ENCODE data around the gene LRP3.
"Not testable (repeated sequence)": the region's sequence is repeated elsewhere in the genome, so short reads cannot be mapped to it uniquely, and the experiment has no call there.

The LRP3 gene

GRCh38 chr19:33207903-33208302 lies 13.8 kb downstream of the LRP3 start:
- H3K27me3 ChIP-seq (ENCODE audit: insufficient read depth, low read depth): peaks cover 16% of the 10 kb centered on the region; the same call in 1 of the 2 replicates
- H3K4me3 ChIP-seq (IDR thresholded peaks at IDR 0.05; ENCODE audit: insufficient read depth, low read depth, low read length): no peak overlapping the region
- TF ChIP-seq, protein P1, sequence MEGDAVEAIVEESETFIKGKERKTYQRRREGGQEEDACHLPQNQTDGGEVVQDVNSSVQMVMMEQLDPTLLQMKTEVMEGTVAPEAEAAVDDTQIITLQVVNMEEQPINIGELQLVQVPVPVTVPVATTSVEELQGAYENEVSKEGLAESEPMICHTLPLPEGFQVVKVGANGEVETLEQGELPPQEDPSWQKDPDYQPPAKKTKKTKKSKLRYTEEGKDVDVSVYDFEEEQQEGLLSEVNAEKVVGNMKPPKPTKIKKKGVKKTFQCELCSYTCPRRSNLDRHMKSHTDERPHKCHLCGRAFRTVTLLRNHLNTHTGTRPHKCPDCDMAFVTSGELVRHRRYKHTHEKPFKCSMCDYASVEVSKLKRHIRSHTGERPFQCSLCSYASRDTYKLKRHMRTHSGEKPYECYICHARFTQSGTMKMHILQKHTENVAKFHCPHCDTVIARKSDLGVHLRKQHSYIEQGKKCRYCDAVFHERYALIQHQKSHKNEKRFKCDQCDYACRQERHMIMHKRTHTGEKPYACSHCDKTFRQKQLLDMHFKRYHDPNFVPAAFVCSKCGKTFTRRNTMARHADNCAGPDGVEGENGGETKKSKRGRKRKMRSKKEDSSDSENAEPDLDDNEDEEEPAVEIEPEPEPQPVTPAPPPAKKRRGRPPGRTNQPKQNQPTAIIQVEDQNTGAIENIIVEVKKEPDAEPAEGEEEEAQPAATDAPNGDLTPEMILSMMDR (conservative IDR thresholded peaks at IDR 0.05; ENCODE audit: low read depth, low read length): no peak
- no peak overlapping the region for H3K9ac ChIP-seq
- H3K4me2 ChIP-seq: no peak overlapping the region
- no peak overlapping the region for H3K27ac ChIP-seq
- no peaks in the 10 kb centered on the region for H3K4me1 ChIP-seq (ENCODE audit: low read depth, poor library complexity, severe bottlenecking)
- H3K36me3 ChIP-seq (ENCODE audit: insufficient read depth): no peaks in the 10 kb centered on the region
- H4K20me1 ChIP-seq (ENCODE audit: insufficient read depth): no peaks in the 10 kb centered on the region
- H2AFZ ChIP-seq (ENCODE audit: low read depth): no peak overlapping the region
- no peaks in the 10 kb centered on the region for H3K79me2 ChIP-seq (ENCODE audit: insufficient read depth, low read depth)

- H3K27ac ChIP-seq: no peak overlapping the region
- no peak overlapping the region for H3K4me2 ChIP-seq
- no peak overlapping the region for H3K4me3 ChIP-seq (IDR thresholded peaks at IDR 0.05; ENCODE audit: insufficient read depth, low read depth, low read length)
- no peaks in the 10 kb centered on the region for H3K36me3 ChIP-seq (ENCODE audit: insufficient read depth)
- TF ChIP-seq, protein P1 (conservative IDR thresholded peaks at IDR 0.05; ENCODE audit: low read depth, low read length): no peak
- H3K4me1 ChIP-seq (ENCODE audit: low read depth, poor library complexity, severe bottlenecking): no peaks in the 10 kb centered on the region
- H3K9ac ChIP-seq: no peak overlapping the region
- no peak overlapping the region for H2AFZ ChIP-seq (ENCODE audit: low read depth)
- H4K20me1 ChIP-seq (ENCODE audit: insufficient read depth): no peaks in the 10 kb centered on the region
- H3K79me2 ChIP-seq (ENCODE audit: insufficient read depth, low read depth): no peaks in the 10 kb centered on the region
- peaks cover 17% of the 10 kb centered on the region; the same call in 1 of the 2 replicates for H3K27me3 ChIP-seq (ENCODE audit: insufficient read depth, low read depth)
Observed at GRCh38 chr19:33208371-33208895, 14.3 kb downstream of the LRP3 start.

DNA sequence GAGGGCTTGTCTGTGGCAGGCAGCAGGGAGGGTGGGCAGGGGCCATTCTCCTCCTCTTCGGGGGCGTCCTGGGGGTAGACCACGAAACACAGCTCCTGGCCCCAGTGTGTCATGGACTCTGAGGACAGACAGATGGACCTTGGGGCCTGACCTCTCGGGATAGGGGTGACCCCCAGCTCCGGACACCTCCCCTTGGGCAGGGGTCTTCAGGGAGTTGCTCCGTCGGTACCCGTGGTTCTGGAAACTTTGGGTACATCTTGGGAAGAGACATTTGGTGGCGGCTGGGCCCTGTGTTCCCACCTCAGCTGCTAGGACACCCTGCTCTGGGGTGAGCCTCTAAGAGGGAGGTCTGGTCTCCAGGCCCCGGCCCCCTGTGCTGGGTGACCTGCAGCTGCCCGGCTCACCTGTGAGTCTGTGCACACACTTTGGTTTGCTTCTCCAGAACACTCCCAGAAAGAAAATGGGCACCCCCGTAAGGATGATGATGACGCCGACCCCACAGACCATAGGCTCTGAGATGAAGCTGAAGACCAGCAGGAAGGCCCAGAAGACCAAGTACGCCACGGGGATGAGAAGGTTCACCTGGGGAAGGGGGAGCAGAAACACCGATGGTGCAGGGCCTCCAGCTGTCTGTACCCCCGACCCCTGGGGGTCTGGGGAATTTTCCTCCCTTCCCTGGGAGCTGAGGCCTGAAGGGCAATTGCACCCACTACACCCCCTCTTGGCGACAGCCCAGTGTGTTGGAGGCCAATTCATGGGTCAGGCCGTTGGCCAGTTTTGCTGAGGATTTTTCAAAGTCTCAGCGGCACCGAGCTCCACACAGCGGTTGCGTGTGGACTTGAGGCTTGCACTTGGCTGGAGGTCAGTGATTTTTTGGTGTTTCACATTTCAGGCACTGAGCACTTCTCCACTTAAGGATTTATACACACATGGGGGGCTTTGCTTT lies 15.0 kb downstream of the LRP3 start:
- no peak overlapping the region for H3K27ac ChIP-seq
- no peak overlapping the region for H3K9ac ChIP-seq
- TF ChIP-seq, protein P1 (conservative IDR thresholded peaks at IDR 0.05; ENCODE audit: low read depth, low read length): no peak

GRCh38 chr19:33209850-33210230 lies 15.7 kb downstream of the LRP3 start:
- not testable (repeated sequence) for H4K20me1 ChIP-seq (ENCODE audit: insufficient read depth); H3K79me2 ChIP-seq (ENCODE audit: insufficient read depth, low read depth); H3K36me3 ChIP-seq (ENCODE audit: insufficient read depth); H3K4me2 ChIP-seq; H3K27ac ChIP-seq; H3K4me3 ChIP-seq (IDR thresholded peaks at IDR 0.05; ENCODE audit: insufficient read depth, low read depth, low read length); H3K4me1 ChIP-seq (ENCODE audit: low read depth, poor library complexity, severe bottlenecking); H3K9ac ChIP-seq; H2AFZ ChIP-seq (ENCODE audit: low read depth)
- peaks cover 25% of the 10 kb centered on the region; the same call in 1 of the 2 replicates for H3K27me3 ChIP-seq (ENCODE audit: insufficient read depth, low read depth)

More for the DNA sequence above, 15.0 kb downstream of the LRP3 start:
- no peaks in the 10 kb centered on the region for H4K20me1 ChIP-seq (ENCODE audit: insufficient read depth)
- no peaks in the 10 kb centered on the region for H3K36me3 ChIP-seq (ENCODE audit: insufficient read depth)
- H2AFZ ChIP-seq (ENCODE audit: low read depth): no peak overlapping the region
- H3K4me3 ChIP-seq (IDR thresholded peaks at IDR 0.05; ENCODE audit: insufficient read depth, low read depth, low read length): no peak overlapping the region
- peaks cover 23% of the 10 kb centered on the region; the same call in 1 of the 2 replicates for H3K27me3 ChIP-seq (ENCODE audit: insufficient read depth, low read depth)
- H3K4me1 ChIP-seq (ENCODE audit: low read depth, poor library complexity, severe bottlenecking): no peaks in the 10 kb centered on the region
- H3K79me2 ChIP-seq (ENCODE audit: insufficient read depth, low read depth): no peaks in the 10 kb centered on the region
- no peak overlapping the region for H3K4me2 ChIP-seq
